Heart left ventricle (tissue), 13 donors: ENCODE data around the gene UBE2I.

Experiments
- CTCF ChIP-seq, 12 donors: fragments of 200-600 bp; sonication (generic) in 4 of 12; IDR thresholded peaks; one replicate each; pipeline versions ENCODE4 v1.5.0 to v1.8.0; 2018 to 2022; ENCODE audit warnings: antibody characterized with exemption in 12 of 12, mild to moderate bottlenecking in 5 of 12
- POLR2A ChIP-seq, 2 donors: fragments of 450-650 bp; IDR thresholded peaks; one replicate each; pipeline ENCODE4 v1.6.1; 2017; ENCODE audit warnings: antibody characterized with exemption in 2 of 2, mild to moderate bottlenecking in 2 of 2, moderate library complexity in 2 of 2
- donor health status: ischemic (EF 13 %, LVEDD 7.1; RV severe dilation, severe dysfunction).
- donor health status: DM: no; HTN: yes; CAD: no.
- donor health status: DM: no; HTN: no; CAD: no.
- donor health status: ischemic (EF 25% LVEDD 6.9; RV normal size, moderate dysfunction).
- donor health status: ischemic (EF 25% LVEDD 5.7; RV mildly dilated, moderate dysfunction).
- donor health status: ischemic (EF 35%, LVEDD 5.7; RV mildly dilated, moderate dysfunction).
- donor health status: nonischemic (EF 11% LVEDD 7.7; RV severe dilation, severe dysfunction).
- donor health status: DM: yes; HTN: yes; CAD: no.
- donor health status: PGD.
- donor health status: ischemic (EF 29% LVEDD 5.4; RV normal size, mild dysfunction).
- donor health status: nonischemic (EF 23%, LVEDD 6.1; RV moderate dilation, normal function).

- TF ChIP-seq CTCF (IDR thresholded peaks at IDR 0.05) (no peak), POLR2A (IDR thresholded peaks at IDR 0.05) (no peak)
Observed at GRCh38 chr16:1297018-1297696, 12.3 kb upstream of the UBE2I start.
